ENCODE data around the gene LEMD3. TPM values are rescaled to one million over a fixed set of nuclear protein-coding genes. Genes with fewer than 3 reads are reported as not detected.

LEMD3 gene
- total RNA-seq, 3 donors from 2014 or later: 30.6 to 33.7 (median 32.2) TPM

DNA sequence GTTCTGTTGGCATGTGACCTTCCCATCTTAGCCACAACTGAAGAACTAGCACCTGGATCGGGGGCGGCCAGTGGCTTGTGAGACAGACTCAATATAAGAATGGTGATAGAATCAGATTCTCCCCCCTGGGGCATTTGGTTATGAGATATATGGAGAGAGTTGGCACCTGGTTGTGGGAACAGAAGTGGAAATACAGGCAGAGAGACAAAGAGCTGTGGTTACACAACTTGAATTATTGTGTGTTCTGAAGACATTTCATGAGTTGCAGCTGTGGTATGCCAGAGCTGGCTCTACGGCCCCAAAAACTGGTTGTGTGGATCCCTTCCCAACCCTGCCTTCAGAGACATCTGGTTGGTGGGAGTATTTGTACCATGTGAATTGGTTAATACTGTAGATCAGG is 106.2 kb downstream of the LEMD3 start:
- Histone ChIP-seq H3K36me3 (ENCODE audit: low read depth) (no peaks in the 10 kb centered on the region), H3K4me3 (no peak overlapping the region), H3K9me3 (no peaks in the 10 kb centered on the region), H3K4me1 (ENCODE audit: low read depth) (peaks cover 9% of the 10 kb centered on the region)
- TF ChIP-seq, protein P1, sequence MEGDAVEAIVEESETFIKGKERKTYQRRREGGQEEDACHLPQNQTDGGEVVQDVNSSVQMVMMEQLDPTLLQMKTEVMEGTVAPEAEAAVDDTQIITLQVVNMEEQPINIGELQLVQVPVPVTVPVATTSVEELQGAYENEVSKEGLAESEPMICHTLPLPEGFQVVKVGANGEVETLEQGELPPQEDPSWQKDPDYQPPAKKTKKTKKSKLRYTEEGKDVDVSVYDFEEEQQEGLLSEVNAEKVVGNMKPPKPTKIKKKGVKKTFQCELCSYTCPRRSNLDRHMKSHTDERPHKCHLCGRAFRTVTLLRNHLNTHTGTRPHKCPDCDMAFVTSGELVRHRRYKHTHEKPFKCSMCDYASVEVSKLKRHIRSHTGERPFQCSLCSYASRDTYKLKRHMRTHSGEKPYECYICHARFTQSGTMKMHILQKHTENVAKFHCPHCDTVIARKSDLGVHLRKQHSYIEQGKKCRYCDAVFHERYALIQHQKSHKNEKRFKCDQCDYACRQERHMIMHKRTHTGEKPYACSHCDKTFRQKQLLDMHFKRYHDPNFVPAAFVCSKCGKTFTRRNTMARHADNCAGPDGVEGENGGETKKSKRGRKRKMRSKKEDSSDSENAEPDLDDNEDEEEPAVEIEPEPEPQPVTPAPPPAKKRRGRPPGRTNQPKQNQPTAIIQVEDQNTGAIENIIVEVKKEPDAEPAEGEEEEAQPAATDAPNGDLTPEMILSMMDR (IDR thresholded peaks at IDR 0.05): no peak
- ATAC-seq (no peak), DNase-seq (no peak)
- intact Hi-C loops (cut with DNase I, micrococcal nuclease): no loop called here

DNA sequence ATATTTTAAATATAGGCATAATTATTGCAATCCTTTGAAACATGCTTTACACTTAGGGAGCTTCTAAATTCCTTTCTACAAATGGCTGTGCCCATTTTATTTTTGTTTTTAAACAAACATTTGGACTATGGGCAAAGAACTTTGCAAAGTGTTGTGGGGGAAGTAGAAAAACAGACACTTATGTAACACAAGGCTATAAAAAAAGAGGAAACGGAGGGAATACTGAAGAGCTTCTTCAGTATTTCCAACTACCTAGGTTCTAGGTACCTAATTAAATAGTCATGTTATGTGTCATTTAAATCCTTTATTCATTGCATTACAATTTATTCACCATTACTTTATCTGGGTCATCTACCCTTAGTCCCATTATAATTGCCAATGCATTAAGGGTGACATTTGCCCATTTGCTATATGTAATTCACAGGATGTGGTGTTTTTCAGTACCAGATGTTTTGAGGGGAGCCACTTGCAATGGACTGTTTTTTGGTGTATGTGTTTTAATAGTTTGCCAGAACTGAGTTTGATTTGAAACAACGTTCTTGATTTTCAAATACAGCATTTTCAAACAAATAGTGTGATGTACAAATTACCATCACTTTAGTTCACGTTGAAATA is 107.6 kb downstream of the LEMD3 start:
- H3K36me3 ChIP-seq (ENCODE audit: low read depth): no peaks in the 10 kb centered on the region
- no peak overlapping the region for H3K4me3 ChIP-seq
- intact Hi-C loops (cut with DNase I, micrococcal nuclease): no loop called here
- no peak for DNase-seq
- H3K9me3 ChIP-seq: no peaks in the 10 kb centered on the region
- TF ChIP-seq, protein P1 (IDR thresholded peaks at IDR 0.05): no peak
- ATAC-seq: no peak
- peaks cover 9% of the 10 kb centered on the region for H3K4me1 ChIP-seq (ENCODE audit: low read depth)

DNA sequence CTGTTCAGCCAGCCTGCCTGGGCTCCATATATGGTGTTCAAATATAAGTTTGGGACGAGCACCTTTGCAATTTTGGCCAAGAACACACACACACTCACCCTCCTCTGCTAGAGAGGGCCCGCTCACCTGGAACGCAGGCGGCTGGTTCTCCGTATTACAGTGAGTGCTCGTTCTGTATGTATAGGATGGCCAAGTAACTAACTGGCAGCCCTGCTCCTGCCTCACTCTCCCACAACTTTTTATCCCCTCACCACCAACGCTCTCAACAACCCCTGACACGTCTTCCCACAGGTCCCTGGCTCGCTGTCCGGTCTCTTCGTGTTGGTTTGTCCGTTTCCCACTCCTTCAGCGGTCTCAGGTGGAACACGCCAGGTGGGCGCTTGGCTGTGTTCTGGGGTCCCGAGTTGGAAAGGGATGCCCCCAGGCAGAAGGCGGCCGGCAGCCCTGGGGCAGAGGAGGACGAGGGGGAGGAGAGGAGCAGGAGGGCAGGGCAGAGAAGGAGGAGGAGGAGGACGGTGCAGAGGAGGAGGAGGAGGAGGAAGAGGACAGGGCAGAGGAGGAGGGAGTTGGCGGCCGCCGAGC is 108.7 kb downstream of the LEMD3 start:
- intact Hi-C loops (cut with DNase I, micrococcal nuclease): no loop called here
- Histone ChIP-seq H3K9me3 (no peaks in the 10 kb centered on the region), H3K4me1 (ENCODE audit: low read depth) (peaks cover 9% of the 10 kb centered on the region), H3K36me3 (ENCODE audit: low read depth) (no peaks in the 10 kb centered on the region), H3K4me3 (no peak overlapping the region)
- TF ChIP-seq, protein P1 (IDR thresholded peaks at IDR 0.05): no peak
- no peak for DNase-seq
- peak; percentile 9 for ATAC-seq

DNA sequence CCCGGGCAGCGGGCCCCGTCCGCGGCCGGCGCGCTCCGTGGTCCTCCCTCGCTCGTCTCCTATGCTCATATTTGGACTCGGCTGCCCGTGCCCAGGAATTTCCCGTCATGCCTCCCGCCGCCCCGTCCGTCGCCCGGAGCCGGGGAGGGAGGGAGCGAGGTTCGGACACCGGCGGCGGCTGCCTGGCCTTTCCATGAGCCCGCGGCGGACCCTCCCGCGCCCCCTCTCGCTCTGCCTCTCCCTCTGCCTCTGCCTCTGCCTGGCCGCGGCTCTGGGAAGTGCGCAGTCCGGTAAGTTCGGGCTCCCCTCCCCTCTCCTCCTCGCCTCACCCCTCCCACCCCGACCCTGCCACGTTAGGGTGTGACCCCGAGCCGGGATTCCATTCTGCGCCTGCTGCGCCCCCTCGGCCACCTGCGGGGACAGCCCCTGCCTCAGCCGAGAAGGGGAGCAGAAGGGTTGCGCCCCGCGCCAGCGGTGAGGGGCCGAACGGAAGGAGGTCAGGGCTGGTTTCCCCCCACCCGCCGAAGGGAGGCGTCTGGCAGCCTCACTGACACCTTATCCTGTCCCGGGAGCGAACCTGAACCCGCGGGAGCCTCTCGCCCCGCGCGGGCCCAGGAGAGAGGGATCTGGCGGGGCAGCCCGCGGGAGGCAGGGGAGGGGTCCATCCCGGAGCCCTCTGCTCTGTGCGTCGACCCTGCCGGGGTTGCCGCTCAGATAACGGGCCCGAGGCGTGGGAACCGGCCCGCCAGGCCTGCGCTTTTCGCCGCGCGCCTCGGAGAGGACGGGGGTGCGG is 109.4 kb downstream of the LEMD3 start, which contains the start of gene MSRB3:
MSRB3 (plus strand) TSS at position 108 of the 793 bp plus-strand sequence. CDS start 29,897 bp downstream, outside the sequence.
- ATAC-seq: peak; percentile 80
- intact Hi-C loops (cut with DNase I, micrococcal nuclease): no loop called here

DNA sequence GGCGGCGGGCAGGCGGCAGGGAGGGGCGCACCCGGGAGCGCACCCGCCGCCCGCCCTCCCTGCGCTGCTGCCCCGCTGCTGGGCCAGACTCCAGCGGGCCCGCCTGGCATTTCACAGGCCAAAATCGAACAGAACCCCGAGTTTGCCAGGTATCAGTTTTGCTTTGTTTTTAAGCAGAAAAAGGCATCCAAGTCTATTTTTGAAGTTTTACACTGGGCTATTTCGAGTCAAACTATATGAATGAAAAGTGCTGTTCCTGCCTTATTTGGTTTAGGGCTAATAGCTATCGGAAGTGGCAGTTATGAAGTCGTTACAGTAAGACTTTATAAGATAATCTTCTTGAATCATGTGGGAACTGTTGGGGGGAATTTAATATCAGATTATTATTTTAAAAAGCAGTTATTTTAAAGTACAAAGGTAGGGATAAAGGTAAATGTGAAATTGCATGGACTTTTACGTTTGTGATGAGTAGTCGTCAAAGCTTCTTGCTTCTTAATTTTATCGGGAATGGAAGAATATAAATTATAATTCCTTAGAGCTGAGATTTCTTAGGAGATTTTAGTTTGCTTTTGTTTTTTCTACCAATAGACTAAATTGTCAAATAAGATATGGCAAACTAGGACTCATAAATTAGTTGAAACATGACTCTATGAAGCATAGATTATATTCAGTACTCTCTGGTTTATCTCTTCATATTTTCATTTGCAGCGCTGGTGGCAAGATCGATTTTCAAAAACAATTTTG is 110.2 kb downstream of the LEMD3 start:
- no peaks in the 10 kb centered on the region for H3K9me3 ChIP-seq
- H3K4me1 ChIP-seq (ENCODE audit: low read depth): peaks cover 9% of the 10 kb centered on the region
- H3K4me3 ChIP-seq: peak overlapping the region; percentile 29
- no peaks in the 10 kb centered on the region for H3K36me3 ChIP-seq (ENCODE audit: low read depth)
- TF ChIP-seq, protein P1 (IDR thresholded peaks at IDR 0.05): no peak
- intact Hi-C loops (cut with DNase I, micrococcal nuclease): no loop called here
- DNase-seq (no peak), ATAC-seq (peak; percentile 61)

More for the DNA sequence above, 109.4 kb downstream of the LEMD3 start, which contains the start of gene MSRB3:
- H3K36me3 ChIP-seq (ENCODE audit: low read depth): no peaks in the 10 kb centered on the region
- TF ChIP-seq, protein P1 (IDR thresholded peaks at IDR 0.05): no peak
- DNase-seq: peak; percentile 41 to 66 (median 57)
- H3K9me3 ChIP-seq: no peaks in the 10 kb centered on the region
- peak within 1 kb of the TSS; percentile 29 for H3K4me3 ChIP-seq
- H3K4me1 ChIP-seq (ENCODE audit: low read depth): peaks cover 9% of the 10 kb centered on the region
